ENCODE results near the gene HDAC7.

Gene HDAC7

GRCh38 chr12:47819896-47820630, at the start of gene HDAC7:
HDAC7 (minus strand) TSS chr12:47819903; CDS start chr12:47819785, 118 bp downstream.
- DNase-seq (ENCODE audit: low read depth in 2 of 2): peak; percentile 69 to 71

GRCh38 chr12:47868552-47869031, 48.9 kb upstream of the HDAC7 start:
- no peak for DNase-seq (ENCODE audit: low read depth in 2 of 2)

- no peak for DNase-seq (ENCODE audit: low read depth in 2 of 2)
These were observed 48.3 kb upstream of the HDAC7 start for GRCh38 chr12:47868041-47868440.

- DNase-seq (ENCODE audit: low read depth in 2 of 2): peak; percentile 69 to 71
These were observed 47.8 kb upstream of the HDAC7 start for GRCh38 chr12:47867495-47867941.

- DNase-seq (ENCODE audit: low read depth in 2 of 2): no peak
These were observed 45.0 kb upstream of the HDAC7 start for GRCh38 chr12:47864646-47865235.

- no peak for DNase-seq (ENCODE audit: low read depth in 2 of 2)
These were observed 44.3 kb upstream of the HDAC7 start for GRCh38 chr12:47863985-47864384.

GRCh38 chr12:47863467-47863866, 43.8 kb upstream of the HDAC7 start:
- DNase-seq (ENCODE audit: low read depth in 2 of 2): no peak

GRCh38 chr12:47862881-47863280, 43.2 kb upstream of the HDAC7 start:
- DNase-seq (ENCODE audit: low read depth in 2 of 2): no peak

- DNase-seq (ENCODE audit: low read depth in 2 of 2): no peak
These were observed 42.6 kb upstream of the HDAC7 start for GRCh38 chr12:47862167-47862750.

- no peak for DNase-seq (ENCODE audit: low read depth in 2 of 2)
These were observed 41.2 kb upstream of the HDAC7 start for GRCh38 chr12:47860873-47861272.

- DNase-seq (ENCODE audit: low read depth in 2 of 2): no peak
These were observed 40.7 kb upstream of the HDAC7 start for GRCh38 chr12:47860279-47860841.

GRCh38 chr12:47858511-47859266, 39.0 kb upstream of the HDAC7 start:
- no peak for DNase-seq (ENCODE audit: low read depth in 2 of 2)

GRCh38 chr12:47856721-47857575, 37.2 kb upstream of the HDAC7 start:
- no peak for DNase-seq (ENCODE audit: low read depth in 2 of 2)

GRCh38 chr12:47856094-47856493, 36.4 kb upstream of the HDAC7 start:
- no peak for DNase-seq (ENCODE audit: low read depth in 2 of 2)

- no peak for DNase-seq (ENCODE audit: low read depth in 2 of 2)
These were observed 35.8 kb upstream of the HDAC7 start for GRCh38 chr12:47855502-47855901.

- no peak for DNase-seq (ENCODE audit: low read depth in 2 of 2)
These were observed 34.8 kb upstream of the HDAC7 start for GRCh38 chr12:47854531-47854930.

- no peak for DNase-seq (ENCODE audit: low read depth in 2 of 2)
These were observed 32.4 kb upstream of the HDAC7 start for GRCh38 chr12:47852096-47852571.

- no peak for DNase-seq (ENCODE audit: low read depth in 2 of 2)
These were observed 31.7 kb upstream of the HDAC7 start for GRCh38 chr12:47851303-47851952.

- DNase-seq (ENCODE audit: low read depth in 2 of 2): no peak
These were observed 30.7 kb upstream of the HDAC7 start for GRCh38 chr12:47850153-47851084.
